Measurements from ENCODE around the gene BMP7.
"Not testable (repeated sequence)": the region's sequence is repeated elsewhere in the genome, so short reads cannot be mapped to it uniquely, and the experiment has no call there.

BMP7 gene

GRCh38 chr20:57192311-57192710 is 74.1 kb downstream of the BMP7 start:
- DNase-seq (ENCODE audit: insufficient read length, low spot score) (no peak), FAIRE-seq (no peak)
- no peak for TF ChIP-seq SPI1 (IDR thresholded peaks at IDR 0.05; ENCODE audit: low read depth, low read length)
- no peak for TF ChIP-seq TAF1 (IDR thresholded peaks at IDR 0.05; ENCODE audit: low read depth, low read length)
- no peak for TF ChIP-seq POLR2AphosphoS5 (IDR thresholded peaks at IDR 0.05; ENCODE audit: low read depth, low read length)
- no peak for TF ChIP-seq POU2F2 (IDR thresholded peaks at IDR 0.05; ENCODE audit: low read depth, low read length)
- no peak for TF ChIP-seq POLR2A (IDR thresholded peaks at IDR 0.05; ENCODE audit: low read depth, low read length)
- no peak for TF ChIP-seq PAX5 (IDR thresholded peaks at IDR 0.05; ENCODE audit: insufficient read depth, low read length, severe bottlenecking)

- not testable (repeated sequence) for DNase-seq (ENCODE audit: insufficient read length, low spot score); FAIRE-seq
These were observed 75.2 kb downstream of the BMP7 start for GRCh38 chr20:57191265-57191638.

GRCh38 chr20:57190536-57191264 is 75.7 kb downstream of the BMP7 start:
- FAIRE-seq, result no peak
- no peak for DNase-seq (ENCODE audit: insufficient read length, low spot score)
- TF ChIP-seq POLR2A (IDR thresholded peaks at IDR 0.05; ENCODE audit: low read depth, low read length) (no peak), POU2F2 (IDR thresholded peaks at IDR 0.05; ENCODE audit: low read depth, low read length) (no peak), POLR2AphosphoS5 (IDR thresholded peaks at IDR 0.05; ENCODE audit: low read depth, low read length) (no peak), PAX5 (IDR thresholded peaks at IDR 0.05; ENCODE audit: insufficient read depth, low read length, severe bottlenecking) (no peak), TAF1 (IDR thresholded peaks at IDR 0.05; ENCODE audit: low read depth, low read length) (no peak), SPI1 (IDR thresholded peaks at IDR 0.05; ENCODE audit: low read depth, low read length) (no peak)

- TF ChIP-seq POLR2A (IDR thresholded peaks at IDR 0.05; ENCODE audit: low read depth, low read length) (no peak), TAF1 (IDR thresholded peaks at IDR 0.05; ENCODE audit: low read depth, low read length) (no peak), POU2F2 (IDR thresholded peaks at IDR 0.05; ENCODE audit: low read depth, low read length) (no peak), POLR2AphosphoS5 (IDR thresholded peaks at IDR 0.05; ENCODE audit: low read depth, low read length) (no peak), PAX5 (IDR thresholded peaks at IDR 0.05; ENCODE audit: insufficient read depth, low read length, severe bottlenecking) (no peak), SPI1 (IDR thresholded peaks at IDR 0.05; ENCODE audit: low read depth, low read length) (no peak)
- FAIRE-seq (no peak), DNase-seq (ENCODE audit: insufficient read length, low spot score) (no peak)
These were observed 76.7 kb downstream of the BMP7 start for GRCh38 chr20:57189713-57190112.

- no peak for FAIRE-seq
- DNase-seq (ENCODE audit: insufficient read length, low spot score), result no peak
- TF ChIP-seq SPI1 (IDR thresholded peaks at IDR 0.05; ENCODE audit: low read depth, low read length), result no peak
- no peak for TF ChIP-seq PAX5 (IDR thresholded peaks at IDR 0.05; ENCODE audit: insufficient read depth, low read length, severe bottlenecking)
- no peak for TF ChIP-seq POLR2A (IDR thresholded peaks at IDR 0.05; ENCODE audit: low read depth, low read length)
- no peak for TF ChIP-seq POU2F2 (IDR thresholded peaks at IDR 0.05; ENCODE audit: low read depth, low read length)
- TF ChIP-seq TAF1 (IDR thresholded peaks at IDR 0.05; ENCODE audit: low read depth, low read length), result no peak
- TF ChIP-seq POLR2AphosphoS5 (IDR thresholded peaks at IDR 0.05; ENCODE audit: low read depth, low read length), result no peak
These were observed 77.8 kb downstream of the BMP7 start for GRCh38 chr20:57188576-57189079.

- TF ChIP-seq POU2F2 (IDR thresholded peaks at IDR 0.05; ENCODE audit: low read depth, low read length) (no peak), POLR2AphosphoS5 (IDR thresholded peaks at IDR 0.05; ENCODE audit: low read depth, low read length) (no peak), TAF1 (IDR thresholded peaks at IDR 0.05; ENCODE audit: low read depth, low read length) (no peak), SPI1 (IDR thresholded peaks at IDR 0.05; ENCODE audit: low read depth, low read length) (no peak), PAX5 (IDR thresholded peaks at IDR 0.05; ENCODE audit: insufficient read depth, low read length, severe bottlenecking) (no peak), POLR2A (IDR thresholded peaks at IDR 0.05; ENCODE audit: low read depth, low read length) (no peak)
- DNase-seq (ENCODE audit: insufficient read length, low spot score) (no peak), FAIRE-seq (no peak)
These were observed 78.4 kb downstream of the BMP7 start for GRCh38 chr20:57188056-57188455.

GRCh38 chr20:57187068-57187634 is 79.3 kb downstream of the BMP7 start:
- DNase-seq (ENCODE audit: insufficient read length, low spot score) (no peak), FAIRE-seq (no peak)
- TF ChIP-seq POU2F2 (IDR thresholded peaks at IDR 0.05; ENCODE audit: low read depth, low read length), result no peak
- no peak for TF ChIP-seq SPI1 (IDR thresholded peaks at IDR 0.05; ENCODE audit: low read depth, low read length)
- TF ChIP-seq POLR2AphosphoS5 (IDR thresholded peaks at IDR 0.05; ENCODE audit: low read depth, low read length), result no peak
- TF ChIP-seq PAX5 (IDR thresholded peaks at IDR 0.05; ENCODE audit: insufficient read depth, low read length, severe bottlenecking), result no peak
- TF ChIP-seq TAF1 (IDR thresholded peaks at IDR 0.05; ENCODE audit: low read depth, low read length), result no peak
- TF ChIP-seq POLR2A (IDR thresholded peaks at IDR 0.05; ENCODE audit: low read depth, low read length), result no peak

GRCh38 chr20:57186192-57186591 is 80.2 kb downstream of the BMP7 start:
- FAIRE-seq (no peak), DNase-seq (ENCODE audit: insufficient read length, low spot score) (no peak)
- no peak for TF ChIP-seq POU2F2 (IDR thresholded peaks at IDR 0.05; ENCODE audit: low read depth, low read length)
- no peak for TF ChIP-seq SPI1 (IDR thresholded peaks at IDR 0.05; ENCODE audit: low read depth, low read length)
- TF ChIP-seq POLR2AphosphoS5 (IDR thresholded peaks at IDR 0.05; ENCODE audit: low read depth, low read length), result no peak
- no peak for TF ChIP-seq PAX5 (IDR thresholded peaks at IDR 0.05; ENCODE audit: insufficient read depth, low read length, severe bottlenecking)
- TF ChIP-seq TAF1 (IDR thresholded peaks at IDR 0.05; ENCODE audit: low read depth, low read length), result no peak
- no peak for TF ChIP-seq POLR2A (IDR thresholded peaks at IDR 0.05; ENCODE audit: low read depth, low read length)

GRCh38 chr20:57185188-57185743 is 81.2 kb downstream of the BMP7 start:
- DNase-seq (ENCODE audit: insufficient read length, low spot score) (no peak), FAIRE-seq (no peak)
- TF ChIP-seq PAX5 (IDR thresholded peaks at IDR 0.05; ENCODE audit: insufficient read depth, low read length, severe bottlenecking) (no peak), POU2F2 (IDR thresholded peaks at IDR 0.05; ENCODE audit: low read depth, low read length) (no peak), SPI1 (IDR thresholded peaks at IDR 0.05; ENCODE audit: low read depth, low read length) (no peak), TAF1 (IDR thresholded peaks at IDR 0.05; ENCODE audit: low read depth, low read length) (no peak), POLR2A (IDR thresholded peaks at IDR 0.05; ENCODE audit: low read depth, low read length) (no peak), POLR2AphosphoS5 (IDR thresholded peaks at IDR 0.05; ENCODE audit: low read depth, low read length) (no peak)

Data from GM12891 (cell line).